Measurements from ENCODE around the gene OR2S2. TPM values are rescaled to one million over a fixed set of nuclear protein-coding genes. Genes with fewer than 3 reads are reported as not detected.
"Not testable (repeated sequence)": the region's sequence is repeated elsewhere in the genome, so short reads cannot be mapped to it uniquely, and the experiment has no call there.

The OR2S2 gene
- total and polyA plus RNA-seq, 2 donors (not counting 1 experiment from before 2014, with no cell fraction given) = not detected

DNA sequence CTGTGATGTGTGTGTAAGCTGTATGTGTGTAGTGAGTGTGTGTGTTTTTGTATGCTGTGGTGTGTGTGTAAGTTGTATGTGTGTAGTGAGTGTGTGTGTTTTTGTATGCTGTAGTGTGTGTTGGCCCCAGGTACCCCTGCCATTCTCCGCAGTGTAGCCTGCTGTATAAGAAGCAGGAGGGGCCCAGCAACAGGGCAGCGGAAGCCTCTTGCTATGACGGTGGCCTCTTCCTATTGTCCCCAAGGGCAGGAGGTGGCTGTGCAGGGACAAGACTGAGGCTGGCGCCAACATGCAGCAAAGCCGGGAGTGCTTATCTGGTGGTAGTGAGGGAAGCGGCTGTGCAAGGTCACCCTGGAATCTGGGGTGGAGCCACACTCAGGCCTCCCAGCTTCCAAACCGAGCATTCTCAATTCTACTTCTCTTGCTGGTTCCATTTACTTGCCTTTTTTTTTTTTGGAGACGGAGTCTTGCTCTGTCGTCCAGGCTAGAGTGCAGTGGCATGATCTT lies 43.6 kb downstream of the OR2S2 start:
- 77% methylated on average over 7 of the region's 9 CpGs for WGBS (ENCODE audit: insufficient coverage)
- H3K27ac ChIP-seq (ENCODE audit: low read length in 2 of 2) = no peak overlapping the region
- H3K27me3 ChIP-seq (replicated peaks in 1 of 4; ENCODE audit: control extremely low read depth in 1 of 4, control insufficient read depth in 3 of 4, insufficient read depth in 4 of 4, low read length in 3 of 4) = peaks cover 0 to 6% (median 1%) of the 10 kb centered on the region in 4 experiments
- no peak overlapping the region for H3K9ac ChIP-seq (ENCODE audit: low read length)
- no peak overlapping the region for H3K4me2 ChIP-seq (replicated peaks; ENCODE audit: low read depth, low read length, poor library complexity, severe bottlenecking)
- no peaks in the 10 kb centered on the region for H3K9me3 ChIP-seq (ENCODE audit: control extremely low read depth in 1 of 3, control insufficient read depth in 2 of 3, insufficient read depth in 1 of 3, low read length in 2 of 3)
- ChIA-PET POLR2A (no interaction called here), CTCF (interaction anchor here (0.6 to 1.3 kb wide), 3 partner anchors 11 to 1013 kb away, joined by 4 to 5 read pairs (median 4); no protein-coding TSS in a partner anchor)
- H3K27me3 Mint-ChIP-seq = peaks cover 10% of the 10 kb centered on the region
- peaks cover 8% of the 10 kb centered on the region for H3K4me1 Mint-ChIP-seq
- ATAC-seq (ENCODE audit: low read depth) (no peak), DNase-seq (no peak)
- intact Hi-C loops (cut with micrococcal nuclease) = no loop called here
- no peak overlapping the region for H3K4me3 ChIP-seq (ENCODE audit: control extremely low read depth in 1 of 5, extremely low read depth in 1 of 5, insufficient read depth in 1 of 5, low read depth in 2 of 5, low read length in 4 of 5)
- no peak overlapping the region for H3K27ac Mint-ChIP-seq
- TF ChIP-seq EZH2 (IDR thresholded peaks at IDR 0.05; ENCODE audit: borderline replicate concordance, insufficient read depth, low read depth, low read length, poor library complexity, severe bottlenecking) = no peak
- no peak overlapping the region for H3K4me3 Mint-ChIP-seq
- H4K20me1 ChIP-seq (ENCODE audit: control insufficient read depth, insufficient read depth, low read length, poor library complexity, severe bottlenecking) = no peaks in the 10 kb centered on the region
- peaks cover 0 to 4% of the 10 kb centered on the region in 2 donors for H3K4me1 ChIP-seq (ENCODE audit: control insufficient read depth in 2 of 2, insufficient read depth in 2 of 2, low read length in 2 of 2)
- H2AFZ ChIP-seq (ENCODE audit: insufficient read depth, low read depth, low read length, poor library complexity, severe bottlenecking) = no peak overlapping the region
- no peaks in the 10 kb centered on the region for H3K36me3 ChIP-seq (replicated peaks in 1 of 2; ENCODE audit: control extremely low read depth in 1 of 2, control insufficient read depth in 1 of 2, extremely low read depth in 1 of 2, insufficient read depth in 2 of 2, low read length in 1 of 2)
- no peaks in the 10 kb centered on the region for H3K79me2 ChIP-seq (ENCODE audit: control insufficient read depth, insufficient read depth, low read length)
- H3K9me3 Mint-ChIP-seq (ENCODE audit: insufficient read depth) = no peaks in the 10 kb centered on the region

DNA sequence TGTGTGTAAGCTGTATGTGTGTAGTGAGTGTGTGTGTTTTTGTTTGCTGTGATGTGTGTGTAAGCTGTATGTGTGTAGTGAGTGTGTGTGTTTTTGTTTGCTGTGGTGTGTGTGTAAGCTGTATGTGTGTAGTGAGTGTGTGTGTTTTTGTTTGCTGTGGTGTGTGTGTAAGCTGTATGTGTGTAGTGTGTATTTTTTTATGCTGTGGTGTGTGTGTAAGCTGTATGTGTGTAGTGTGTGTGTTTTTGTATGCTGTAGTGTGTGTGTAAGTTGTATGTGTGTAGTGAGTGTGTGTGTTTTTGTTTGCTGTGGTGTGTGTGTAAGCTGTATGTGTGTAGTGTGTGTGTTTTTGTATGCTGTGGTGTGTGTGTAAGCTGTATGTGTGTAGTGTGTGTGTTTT lies 44.5 kb downstream of the OR2S2 start:
- H3K79me2 ChIP-seq (ENCODE audit: control insufficient read depth, insufficient read depth, low read length); H3K4me3 ChIP-seq (ENCODE audit: control extremely low read depth in 1 of 5, extremely low read depth in 1 of 5, insufficient read depth in 1 of 5, low read depth in 2 of 5, low read length in 4 of 5); H3K27ac Mint-ChIP-seq; H3K4me1 Mint-ChIP-seq; H3K9me3 ChIP-seq (ENCODE audit: control extremely low read depth in 1 of 3, control insufficient read depth in 2 of 3, insufficient read depth in 1 of 3, low read length in 2 of 3); H4K20me1 ChIP-seq (ENCODE audit: control insufficient read depth, insufficient read depth, low read length, poor library complexity, severe bottlenecking); H3K27ac ChIP-seq (ENCODE audit: low read length in 2 of 2); H3K9me3 Mint-ChIP-seq (ENCODE audit: insufficient read depth); H3K36me3 ChIP-seq (replicated peaks in 1 of 2; ENCODE audit: control extremely low read depth in 1 of 2, control insufficient read depth in 1 of 2, extremely low read depth in 1 of 2, insufficient read depth in 2 of 2, low read length in 1 of 2); H3K4me1 ChIP-seq (ENCODE audit: control insufficient read depth in 2 of 2, insufficient read depth in 2 of 2, low read length in 2 of 2); H3K4me2 ChIP-seq (replicated peaks; ENCODE audit: low read depth, low read length, poor library complexity, severe bottlenecking); H2AFZ ChIP-seq (ENCODE audit: insufficient read depth, low read depth, low read length, poor library complexity, severe bottlenecking); DNase-seq; H3K9ac ChIP-seq (ENCODE audit: low read length); POLR2A ChIA-PET; H3K27me3 ChIP-seq (replicated peaks in 1 of 4; ENCODE audit: control extremely low read depth in 1 of 4, control insufficient read depth in 3 of 4, insufficient read depth in 4 of 4, low read length in 3 of 4); H3K4me3 Mint-ChIP-seq; intact Hi-C loops (cut with micrococcal nuclease); ATAC-seq (ENCODE audit: low read depth): not testable (repeated sequence)
- CTCF ChIA-PET = interaction anchor here (0.7 kb wide), 1 partner anchor 118 kb away, joined by 4 read pairs; no protein-coding TSS in a partner anchor
- H3K27me3 Mint-ChIP-seq = peaks cover 16% of the 10 kb centered on the region
